ENCODE results near the gene WDR18.
A peak's percentile ranks its signal among the peaks of the same experiment; 100 is the strongest.

WDR18 gene, protein sequence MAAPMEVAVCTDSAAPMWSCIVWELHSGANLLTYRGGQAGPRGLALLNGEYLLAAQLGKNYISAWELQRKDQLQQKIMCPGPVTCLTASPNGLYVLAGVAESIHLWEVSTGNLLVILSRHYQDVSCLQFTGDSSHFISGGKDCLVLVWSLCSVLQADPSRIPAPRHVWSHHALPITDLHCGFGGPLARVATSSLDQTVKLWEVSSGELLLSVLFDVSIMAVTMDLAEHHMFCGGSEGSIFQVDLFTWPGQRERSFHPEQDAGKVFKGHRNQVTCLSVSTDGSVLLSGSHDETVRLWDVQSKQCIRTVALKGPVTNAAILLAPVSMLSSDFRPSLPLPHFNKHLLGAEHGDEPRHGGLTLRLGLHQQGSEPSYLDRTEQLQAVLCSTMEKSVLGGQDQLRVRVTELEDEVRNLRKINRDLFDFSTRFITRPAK

DNA sequence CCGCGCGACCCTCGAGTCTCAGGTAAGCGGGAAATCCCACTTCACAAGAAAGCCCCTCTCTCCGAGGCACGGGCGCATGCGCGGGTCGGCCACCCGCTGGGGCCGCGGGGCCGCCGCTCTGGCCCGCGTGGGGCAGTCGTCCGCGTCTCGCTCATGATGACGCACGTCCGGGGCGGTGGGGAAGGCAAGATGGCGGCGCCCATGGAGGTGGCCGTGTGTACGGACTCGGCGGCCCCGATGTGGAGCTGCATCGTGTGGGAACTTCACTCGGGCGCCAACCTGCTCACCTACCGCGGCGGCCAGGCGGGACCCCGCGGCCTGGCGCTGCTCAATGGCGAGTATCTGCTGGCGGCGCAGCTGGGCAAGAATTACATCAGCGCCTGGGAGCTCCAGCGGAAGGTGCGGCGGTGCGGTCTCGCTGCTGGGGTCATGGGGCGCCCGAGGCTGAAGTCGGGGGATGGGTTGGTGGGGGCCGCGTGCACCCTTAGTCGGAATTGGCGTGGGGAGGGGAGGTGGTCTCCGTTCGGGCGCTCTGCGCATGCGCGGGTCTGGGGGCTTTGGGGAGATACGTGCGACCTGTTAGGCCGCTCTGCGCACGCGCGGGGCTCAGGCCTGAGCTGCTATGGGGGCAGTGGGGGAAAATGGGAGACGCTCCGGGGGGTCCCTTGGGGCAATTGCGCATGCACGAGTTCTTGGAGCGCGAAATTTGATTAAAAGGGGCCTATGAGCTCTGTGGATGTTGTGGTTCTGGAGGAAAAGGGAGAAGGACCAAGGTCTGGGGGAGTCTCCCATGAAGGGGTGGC, at the start of gene WDR18:
Gene WDR18, plus strand, starts transcription at position 181 of the 803 bp plus-strand sequence. Its CDS starts 9 bp downstream, at position 190.
- DNase-seq (ENCODE audit: low spot score), result peak; percentile 70

DNA sequence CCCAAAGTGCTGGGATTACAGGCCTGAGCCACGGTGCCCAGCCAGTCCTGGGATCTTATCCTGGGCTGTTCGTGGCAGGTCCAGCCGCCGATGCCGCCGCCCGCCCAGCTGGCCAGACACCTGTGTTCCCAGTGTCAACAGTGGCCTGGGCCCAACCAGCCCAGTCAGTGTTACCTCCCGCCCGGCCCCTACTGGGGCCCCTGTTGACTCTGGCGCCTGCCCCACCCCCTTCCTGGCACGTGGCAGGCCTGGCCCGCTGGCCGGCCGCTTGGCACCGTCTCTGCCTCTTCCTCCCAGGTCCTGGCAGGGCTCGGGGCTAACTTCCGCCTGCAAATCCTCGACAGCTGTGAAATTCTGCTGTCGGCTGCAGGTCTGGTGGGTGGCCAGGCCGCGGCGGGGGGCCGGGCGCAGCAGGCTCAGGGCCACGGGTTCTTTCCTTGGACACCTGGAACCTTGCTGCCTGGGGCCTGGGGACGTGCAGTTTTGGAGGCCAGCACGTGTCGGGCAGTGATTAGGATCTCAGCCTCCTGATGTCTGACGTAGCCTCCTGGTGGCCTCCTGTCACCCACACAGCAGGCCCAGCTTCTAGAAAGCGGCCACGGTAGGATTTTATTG, 49.2 kb upstream of the WDR18 start:
- peak; percentile 67 for DNase-seq (ENCODE audit: low spot score)

DNA sequence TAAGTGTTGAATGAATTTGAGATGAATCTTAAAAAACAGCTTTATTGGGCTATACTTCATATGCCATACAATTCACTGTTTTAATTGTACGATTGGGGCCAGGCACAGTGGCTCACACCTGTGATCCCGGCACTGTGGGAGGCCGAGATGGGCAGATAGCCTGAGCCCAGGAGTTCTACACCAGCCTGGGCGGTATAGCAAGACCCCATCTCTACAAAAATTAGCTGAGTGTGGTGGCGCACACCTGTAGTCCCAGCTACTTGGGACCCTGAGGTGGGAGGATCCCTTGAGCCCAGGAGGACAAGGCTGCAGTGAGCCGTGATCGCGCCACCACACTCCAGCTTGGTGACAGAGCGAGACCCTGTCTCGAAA, 48.0 kb upstream of the WDR18 start:
- DNase-seq (ENCODE audit: low spot score), result no peak

DNA sequence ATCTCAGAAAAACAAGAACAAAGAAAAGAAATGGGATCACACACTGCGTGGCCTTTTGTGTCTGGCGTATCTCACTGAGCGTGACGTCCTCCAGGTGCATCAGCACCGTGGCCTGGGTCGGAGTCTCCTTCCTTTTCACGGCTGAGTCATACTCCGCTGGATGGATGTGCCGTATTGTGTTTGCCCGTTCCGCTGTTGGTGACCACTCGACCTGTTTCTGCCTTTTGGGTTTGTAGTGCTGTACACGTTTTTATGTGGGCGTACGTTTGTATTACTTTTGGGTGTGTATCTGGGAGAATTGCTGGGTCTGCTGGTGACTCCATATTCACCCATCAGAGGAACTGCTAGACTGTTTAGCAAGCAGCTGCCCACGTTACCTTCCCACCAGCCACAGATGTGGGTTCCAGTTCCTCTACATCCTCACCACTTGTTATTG, 46.9 kb upstream of the WDR18 start:
- no peak for DNase-seq (ENCODE audit: low spot score)

DNA sequence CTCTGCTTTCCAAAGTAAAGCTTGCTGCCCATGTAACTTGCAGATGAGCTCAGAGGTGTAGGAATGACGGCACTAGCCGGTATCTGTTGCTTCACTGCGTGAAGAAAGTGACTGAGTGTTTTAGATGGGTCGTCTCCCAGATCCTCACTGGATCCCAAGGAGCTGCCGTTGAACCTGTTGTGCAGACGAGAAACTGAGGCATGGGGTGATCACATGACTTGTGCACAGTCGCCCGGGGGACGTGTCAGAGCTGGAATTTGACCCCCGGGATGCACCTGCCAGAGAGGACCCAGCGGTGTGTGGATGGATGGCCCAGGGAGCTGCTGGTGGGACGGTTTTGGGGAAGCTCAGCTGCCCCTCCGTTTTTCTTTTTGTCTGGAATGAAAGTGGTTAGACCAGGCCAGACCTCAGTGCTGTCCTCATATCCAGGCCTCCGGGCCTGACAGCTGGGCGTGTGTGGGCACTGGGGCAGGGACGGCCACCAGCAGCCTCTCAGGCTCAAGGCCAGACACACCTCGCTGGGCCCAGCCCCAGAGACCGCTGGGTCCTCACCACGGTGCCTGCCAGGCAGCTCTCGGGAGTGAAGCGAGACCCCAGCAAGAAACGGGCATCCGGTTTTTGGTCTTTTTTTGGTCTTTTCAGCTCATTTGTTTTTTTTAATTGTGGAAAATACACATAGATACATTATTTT, 45.8 kb upstream of the WDR18 start:
- DNase-seq (ENCODE audit: low spot score), result no peak

DNA sequence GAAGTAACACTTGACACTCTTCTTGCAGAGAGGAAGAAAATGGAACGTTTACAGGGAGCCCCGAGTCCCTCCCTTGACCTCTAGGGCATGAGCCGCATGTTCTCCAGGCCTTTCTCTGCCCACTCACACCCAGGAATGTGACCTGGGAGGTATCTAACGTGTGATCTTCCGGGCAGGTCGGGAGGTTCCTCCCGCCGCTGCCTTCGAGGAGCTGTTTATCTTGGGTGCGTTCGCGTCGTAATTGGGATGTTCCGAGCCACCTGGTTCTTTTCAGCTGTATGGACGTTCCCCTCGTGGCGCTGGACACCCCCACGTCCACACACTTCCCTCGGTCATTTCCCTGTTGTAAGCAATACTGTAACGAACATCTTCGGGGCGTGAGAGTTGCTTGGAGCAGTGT, 44.7 kb upstream of the WDR18 start:
- no peak for DNase-seq (ENCODE audit: low spot score)

DNA sequence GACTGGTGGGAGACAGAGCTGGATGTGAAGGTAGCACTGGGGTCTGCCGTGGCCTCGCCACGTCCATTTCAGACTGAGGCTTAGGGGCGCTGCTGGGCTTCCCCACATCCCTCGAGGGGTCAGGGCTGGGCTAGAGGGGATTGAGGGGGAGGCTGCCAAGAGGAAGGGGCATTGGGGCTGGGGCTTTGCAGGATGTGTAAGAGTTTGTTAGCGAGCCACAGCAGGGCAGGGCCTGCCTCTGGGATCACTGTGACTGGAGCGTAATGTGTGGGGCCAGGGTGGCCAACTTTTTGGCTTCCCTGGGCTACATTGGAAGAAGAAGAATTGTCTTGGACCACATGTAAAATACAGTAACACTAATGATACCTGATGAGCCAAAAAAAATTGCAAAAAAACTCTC, 44.2 kb upstream of the WDR18 start:
- DNase-seq (ENCODE audit: low spot score), result no peak

DNA sequence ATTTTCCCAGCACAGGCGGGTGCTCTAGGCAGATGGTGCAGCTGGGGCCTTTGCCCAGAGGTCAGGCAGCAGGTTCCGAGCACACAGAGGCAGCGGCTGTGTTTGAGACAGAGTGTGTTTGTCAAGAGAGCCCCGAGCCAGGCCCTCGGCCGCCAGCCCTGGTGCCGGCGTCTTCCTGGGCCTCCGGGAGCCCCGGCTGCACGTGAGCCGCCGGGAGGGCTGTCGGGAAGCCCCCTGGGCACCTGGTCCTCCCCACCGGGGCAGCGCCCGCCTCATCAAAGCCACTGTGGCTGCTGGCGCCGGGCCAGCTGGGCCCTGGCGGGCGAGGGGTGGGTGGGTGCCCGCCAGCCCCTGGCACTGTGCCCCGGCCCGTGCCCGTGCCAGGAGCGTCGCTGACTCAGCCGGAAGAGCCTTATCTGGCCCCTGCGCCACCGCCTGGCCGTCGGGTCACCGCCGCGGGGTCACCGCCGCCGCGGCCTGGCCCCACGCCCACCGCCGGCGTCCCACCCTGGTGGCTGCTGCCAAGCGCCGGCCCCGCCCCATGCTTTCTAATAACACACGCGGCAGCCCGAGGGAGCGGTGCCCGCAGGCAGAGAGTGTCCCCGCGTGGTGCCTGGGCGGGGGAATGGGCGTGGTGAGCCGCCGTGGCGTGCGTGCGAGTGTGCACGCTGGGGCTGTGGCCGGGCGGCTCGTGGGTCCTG, 43.4 kb upstream of the WDR18 start:
- peak; percentile 76 for DNase-seq (ENCODE audit: low spot score)

DNA sequence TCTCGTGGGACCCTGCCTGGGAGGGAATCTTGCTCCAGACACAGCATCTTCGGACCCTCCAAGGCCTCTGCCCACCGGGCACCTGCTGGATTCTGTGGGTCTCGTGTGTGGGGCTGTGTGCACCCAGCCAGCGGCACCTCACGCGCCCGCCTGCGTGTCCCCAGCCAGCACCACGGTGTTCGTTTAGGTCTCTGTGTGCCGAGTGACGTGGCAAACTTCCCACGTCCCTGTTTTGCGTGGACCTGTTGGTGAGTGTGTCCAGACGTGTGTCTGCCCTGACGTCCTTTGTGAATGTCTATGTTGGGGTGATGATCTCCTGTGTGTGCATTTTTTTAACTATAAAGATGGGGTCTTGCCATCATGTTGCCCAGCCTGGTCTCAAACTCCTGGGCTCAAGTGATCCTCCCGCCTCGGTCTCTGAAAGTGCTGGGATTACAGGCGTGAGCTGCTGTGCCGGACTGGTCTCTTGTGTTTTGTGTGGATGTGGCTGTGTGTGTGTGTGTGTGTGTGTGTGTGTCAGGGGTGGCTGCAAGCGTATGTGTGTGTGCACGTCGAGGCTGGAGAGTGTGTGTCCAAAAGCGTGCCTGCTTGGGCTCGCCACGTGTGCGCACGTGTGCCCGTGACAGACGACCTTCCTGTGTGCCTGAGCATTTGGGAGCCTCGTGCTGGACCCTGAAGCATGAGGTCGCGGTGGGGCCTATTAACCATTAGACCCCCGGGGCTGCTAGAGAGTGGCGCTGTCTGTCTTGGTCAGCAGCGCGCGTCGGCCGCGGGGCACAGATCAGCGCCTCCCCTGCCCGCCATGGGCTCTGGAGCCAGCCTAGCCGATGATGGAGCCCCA, 42.6 kb upstream of the WDR18 start:
- no peak for DNase-seq (ENCODE audit: low spot score)

DNA sequence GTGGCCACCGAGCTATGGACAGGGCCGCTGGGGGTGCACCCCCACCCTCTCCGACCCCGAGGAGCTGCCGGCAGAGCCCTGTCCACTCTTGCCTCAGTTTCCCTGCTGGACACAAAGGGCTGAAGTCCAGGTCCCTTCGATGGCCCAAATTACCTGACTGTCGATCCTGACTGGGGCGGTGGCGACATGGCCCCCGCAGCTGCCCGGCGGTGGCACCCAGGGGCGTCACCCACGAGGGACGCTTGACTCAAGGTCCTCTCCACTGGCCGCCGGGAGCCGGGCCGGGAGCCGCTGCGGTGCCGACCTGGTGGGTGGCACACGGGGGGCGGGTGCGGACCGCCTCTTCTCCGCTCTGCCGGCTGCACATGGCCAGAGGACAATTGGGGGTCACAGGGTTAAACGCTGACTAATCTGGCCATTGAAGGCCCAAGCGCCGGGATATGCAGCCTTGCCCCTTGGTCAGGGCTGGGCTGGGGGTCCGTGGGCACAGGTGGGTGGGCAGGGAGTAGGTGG, 42.0 kb upstream of the WDR18 start:
- DNase-seq (ENCODE audit: low spot score), result no peak

DNA sequence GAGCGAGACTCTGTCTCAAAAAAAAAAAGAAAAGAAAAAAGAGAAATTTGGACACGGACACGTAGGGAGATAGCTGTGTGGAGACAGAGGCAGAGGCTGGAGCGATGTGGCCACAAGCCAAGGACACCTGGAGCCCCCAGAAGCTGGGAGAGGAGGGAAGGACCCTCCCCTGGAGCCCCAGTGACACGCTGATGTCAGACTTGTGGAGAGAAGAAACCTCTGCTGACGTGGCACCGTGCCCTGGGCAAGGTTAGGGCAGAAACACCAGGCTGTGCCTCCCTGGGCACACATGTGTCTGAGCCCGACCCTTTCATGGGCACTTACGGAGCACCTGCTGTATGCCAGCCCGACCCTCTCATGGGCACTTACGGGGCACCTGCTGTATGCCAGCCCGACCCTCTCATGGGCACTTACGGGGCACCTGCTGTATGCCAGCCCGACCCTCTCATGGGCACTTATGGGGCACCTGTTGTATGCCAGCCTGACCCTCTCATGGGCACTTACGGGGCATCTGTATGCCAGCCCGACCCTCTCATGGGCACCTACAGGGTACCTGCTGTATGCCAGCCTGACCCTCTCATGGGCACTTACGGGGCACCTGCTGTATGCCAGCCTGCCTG, 40.5 kb upstream of the WDR18 start:
- DNase-seq (ENCODE audit: low spot score), result no peak

DNA sequence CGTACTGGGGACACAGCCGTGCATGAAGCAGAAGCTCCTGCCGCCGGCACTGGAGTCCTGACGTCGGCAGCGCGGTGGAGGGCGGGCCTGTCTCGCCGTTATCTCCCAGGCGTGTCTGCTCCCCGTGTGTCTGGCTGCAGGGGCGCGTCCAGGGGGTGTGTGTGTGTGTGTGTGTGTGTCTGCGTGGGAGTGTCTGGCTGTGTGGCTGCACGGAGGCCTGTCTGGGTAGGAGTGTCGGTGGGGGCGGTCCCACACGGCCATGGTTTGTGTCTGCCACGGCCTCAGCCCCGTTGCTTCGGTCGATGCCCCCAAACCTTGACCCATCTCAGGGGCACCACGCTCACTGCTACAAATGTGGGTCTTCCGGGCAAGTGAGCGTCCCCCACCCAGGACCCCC, 40.0 kb upstream of the WDR18 start:
- DNase-seq (ENCODE audit: low spot score), result no peak

DNA sequence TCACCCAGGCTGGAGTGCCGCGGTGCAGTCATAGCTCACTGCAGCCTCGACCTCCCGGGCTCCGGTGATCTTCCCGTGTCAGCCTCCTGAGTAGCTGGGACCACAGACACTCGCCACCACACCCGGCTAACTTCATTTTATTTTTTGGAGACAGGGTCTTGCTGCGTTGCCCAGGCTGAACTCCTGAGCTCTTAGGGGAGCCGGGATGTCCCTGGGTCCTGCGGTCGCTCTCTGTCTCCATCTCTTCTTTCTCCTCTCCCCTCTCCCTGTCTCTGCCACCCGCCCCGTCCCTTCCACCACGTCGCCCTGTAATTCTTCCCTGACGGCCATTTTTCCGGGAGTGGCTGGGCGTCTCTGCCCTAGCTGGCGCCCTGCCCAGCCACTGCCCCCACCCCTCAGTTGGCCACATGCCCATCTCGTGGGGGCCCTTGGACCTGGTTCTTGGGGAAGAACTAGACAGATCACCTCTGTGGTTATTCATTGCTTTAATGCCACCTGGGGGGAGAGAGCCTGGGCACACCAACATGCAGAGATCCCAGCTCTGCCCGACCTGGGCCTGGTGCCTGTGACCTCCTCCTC, 39.4 kb upstream of the WDR18 start:
- DNase-seq (ENCODE audit: low spot score), result no peak

DNA sequence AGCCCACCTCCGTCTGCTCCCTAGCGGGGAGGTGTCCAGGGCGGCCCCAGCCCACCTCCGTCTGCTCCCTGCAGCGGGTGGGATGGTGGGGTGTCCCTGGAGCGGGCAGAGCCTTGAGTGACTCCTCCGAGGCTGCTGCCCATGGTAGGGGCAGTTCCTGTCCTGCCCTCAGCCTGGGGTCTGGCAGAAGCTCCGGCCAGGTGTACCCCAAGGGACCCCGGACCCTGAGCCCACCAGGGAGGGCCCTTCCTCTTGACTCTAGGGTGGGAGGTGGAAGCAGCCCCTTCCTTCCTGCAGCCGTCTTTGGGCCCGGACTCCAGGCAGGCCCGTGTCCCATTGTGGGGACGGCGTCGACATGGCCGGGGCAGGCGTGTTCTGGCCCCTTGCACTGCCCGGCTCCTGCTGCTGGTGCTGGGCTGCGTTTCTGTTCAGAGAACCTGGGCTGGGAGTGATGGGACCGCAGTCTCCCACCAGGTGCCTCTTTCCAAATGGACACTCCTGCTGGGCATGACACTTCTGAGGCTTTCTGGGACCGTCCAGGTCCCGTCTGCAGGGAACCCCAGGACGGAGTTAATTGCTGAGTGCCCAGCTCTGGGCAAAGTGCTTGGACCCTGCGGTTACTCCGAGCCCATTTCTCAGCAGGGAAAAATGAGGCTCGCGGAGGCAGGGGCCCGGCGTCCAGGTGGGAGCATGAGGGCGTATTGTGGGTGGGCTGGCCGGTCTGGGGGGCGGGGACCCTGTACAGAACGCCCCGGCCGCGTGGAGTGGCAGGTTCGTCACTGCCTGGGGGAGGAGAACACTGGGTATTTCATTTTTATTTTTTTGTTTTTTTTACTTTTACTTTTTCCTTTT, 38.5 kb upstream of the WDR18 start:
- DNase-seq (ENCODE audit: low spot score), result no peak

DNA sequence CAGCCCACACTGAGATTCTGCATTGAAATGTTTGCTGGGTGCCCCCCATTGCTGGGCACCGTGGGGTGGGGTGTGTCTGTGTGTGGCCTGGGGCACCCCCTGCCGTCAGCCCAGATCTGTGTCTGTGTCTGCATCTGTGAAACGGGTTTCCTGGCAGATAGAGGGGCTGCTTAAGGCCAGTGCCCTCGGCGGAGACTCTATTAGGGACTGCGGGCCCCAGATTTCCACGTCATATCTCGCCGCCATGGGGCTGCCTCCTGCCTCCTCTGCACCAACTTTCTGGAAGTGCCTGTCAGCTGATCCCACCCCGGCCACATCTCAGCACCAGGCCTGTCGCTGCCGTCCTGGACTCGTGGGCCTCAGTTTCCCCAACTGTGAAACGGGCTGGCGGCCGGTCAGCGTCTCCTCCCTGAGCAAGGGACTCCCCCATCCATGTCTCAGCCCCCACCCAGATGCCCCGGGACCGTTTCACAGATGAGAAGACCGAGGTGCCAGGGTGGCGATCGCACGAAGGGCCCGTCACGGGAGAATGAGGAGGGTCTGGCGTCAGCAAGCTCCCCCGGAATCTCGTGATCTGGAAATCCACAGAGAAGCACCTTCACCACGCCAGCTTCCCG, 36.9 kb upstream of the WDR18 start:
- DNase-seq (ENCODE audit: low spot score), result no peak

DNA sequence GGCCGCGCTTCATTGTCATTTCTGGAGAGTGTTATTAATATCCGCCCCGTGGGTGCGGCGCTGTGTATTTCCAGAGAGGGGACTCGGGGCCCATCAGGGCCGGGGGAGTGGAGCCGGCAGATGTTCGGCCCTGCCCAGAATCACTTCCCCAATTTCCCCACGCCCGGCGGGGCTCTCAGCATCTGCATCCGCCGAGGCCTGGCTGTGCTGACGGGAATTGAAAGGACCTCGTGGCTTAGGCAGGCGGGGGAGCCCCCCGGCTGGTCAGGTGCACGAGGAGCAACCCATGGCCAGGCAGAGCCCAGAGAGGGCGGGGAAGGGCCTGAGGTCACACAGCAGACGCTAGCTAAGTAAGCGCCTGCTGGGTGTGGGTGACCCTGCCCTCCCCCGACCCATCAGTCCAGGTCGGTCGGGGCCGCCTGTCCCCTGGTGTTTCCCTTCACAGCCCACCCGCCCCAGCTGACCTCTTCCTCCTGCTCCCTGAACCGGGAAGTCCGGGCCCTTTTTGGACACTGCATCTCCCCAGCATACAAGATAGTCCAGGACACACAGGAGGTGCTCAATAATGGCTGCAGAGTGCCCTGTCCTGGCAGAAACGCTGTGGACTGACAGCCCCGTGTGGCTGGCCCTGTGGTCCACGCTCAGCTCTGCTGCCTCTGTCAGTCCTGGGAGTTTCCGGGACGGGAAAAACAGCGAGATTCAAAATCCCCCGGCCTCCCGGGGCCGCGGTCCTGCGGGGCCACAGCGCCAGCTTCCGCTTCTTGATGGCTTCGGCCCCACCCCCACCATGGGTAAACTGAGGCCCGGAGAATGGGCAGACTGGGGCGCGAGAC, 36.2 kb upstream of the WDR18 start:
- DNase-seq (ENCODE audit: low spot score), result no peak

DNA sequence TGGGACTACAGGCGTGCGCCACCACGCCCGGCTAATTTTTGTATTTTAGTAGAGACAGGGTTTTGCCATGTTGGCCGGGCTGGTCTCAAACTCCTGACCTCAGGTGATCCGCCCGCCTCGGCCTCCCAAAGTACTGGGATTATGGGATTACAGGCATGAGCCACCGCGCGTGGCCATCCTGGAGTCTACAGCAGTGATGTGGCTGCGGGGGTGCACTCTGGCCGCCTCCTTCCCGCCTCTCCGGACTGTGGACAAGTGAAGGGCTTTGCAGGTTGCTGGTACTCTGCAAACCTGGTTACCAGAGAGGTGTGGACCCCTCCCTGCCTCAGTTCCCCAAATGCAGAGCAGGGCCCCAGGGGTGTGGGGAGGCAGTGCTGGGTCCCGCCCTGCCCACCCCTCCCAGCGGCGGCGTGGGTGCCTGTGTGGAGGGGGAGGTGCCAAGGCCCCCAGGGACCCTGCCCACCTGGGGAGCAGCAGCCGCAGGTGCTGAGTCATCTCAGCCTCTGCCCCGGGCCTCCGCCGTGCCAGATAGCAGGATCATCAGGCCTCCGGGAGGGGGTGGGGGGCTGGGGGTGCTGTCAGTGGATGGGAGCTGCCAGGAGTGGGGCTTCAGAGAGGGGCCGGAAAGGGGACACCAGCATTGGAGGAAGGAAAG, 35.2 kb upstream of the WDR18 start:
- DNase-seq (ENCODE audit: low spot score), result no peak

Measured in SW480 (cell line).